Stimulated activated CD4-positive, alpha-beta T cell treated with anti-CD3 and anti-CD28 coated beads, TNF-alpha, amount 100 ng/mL, for 24 hours (primary cell): ENCODE measurements around the gene CCN5.
"Not testable (repeated sequence)": the region's sequence is repeated elsewhere in the genome, so short reads cannot be mapped to it uniquely, and the experiment has no call there.

Experiments used
- DNase-seq, 3 experiments: peaks; one replicate each; pipeline ENCODE4 v3.0.0-alpha.2; 2020; ENCODE audit warnings: low read depth in 3 of 3

CCN5 gene

DNA sequence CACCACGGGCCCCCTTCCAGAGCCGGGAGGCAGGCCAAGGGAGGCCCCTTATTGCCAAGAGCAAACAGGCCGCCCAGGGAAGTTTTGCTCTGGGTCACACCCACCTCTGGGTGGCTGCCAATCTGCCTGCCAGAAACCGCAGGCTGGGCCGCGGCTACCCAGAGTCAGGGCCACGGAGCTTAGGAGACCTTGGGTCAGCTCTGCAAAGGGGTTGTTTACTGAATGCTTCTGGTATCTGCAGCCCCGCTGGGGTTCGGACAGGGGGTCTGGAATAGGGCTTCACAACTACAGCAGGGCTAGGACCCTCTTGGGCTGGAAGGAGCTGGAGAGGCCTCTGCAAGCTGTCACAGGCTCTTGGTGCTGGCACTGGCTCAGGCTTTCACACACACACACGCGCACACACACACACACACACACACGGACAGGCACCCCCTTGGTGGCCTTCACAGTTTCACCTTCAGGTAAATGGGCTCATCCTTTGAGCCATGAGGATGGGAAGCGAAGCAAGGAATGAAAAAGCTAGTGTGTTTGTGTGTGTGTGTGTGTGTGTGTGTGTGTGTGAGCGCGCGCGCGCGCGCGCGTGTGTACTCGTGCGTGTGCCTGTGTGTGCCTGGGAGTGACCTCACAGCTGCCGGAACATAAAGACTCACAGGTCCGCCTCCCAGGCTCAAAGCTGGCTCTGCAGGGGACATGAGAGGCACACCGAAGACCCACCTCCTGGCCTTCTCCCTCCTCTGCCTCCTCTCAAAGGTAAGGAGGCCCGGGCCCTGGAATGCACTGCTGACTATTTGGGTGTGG, at the start of gene CCN5:
Gene CCN5 (plus strand): TSS at position 669 of the 798 bp plus-strand sequence. CDS start 22 bp downstream, at position 691.
- DNase-seq = no peak

DNA sequence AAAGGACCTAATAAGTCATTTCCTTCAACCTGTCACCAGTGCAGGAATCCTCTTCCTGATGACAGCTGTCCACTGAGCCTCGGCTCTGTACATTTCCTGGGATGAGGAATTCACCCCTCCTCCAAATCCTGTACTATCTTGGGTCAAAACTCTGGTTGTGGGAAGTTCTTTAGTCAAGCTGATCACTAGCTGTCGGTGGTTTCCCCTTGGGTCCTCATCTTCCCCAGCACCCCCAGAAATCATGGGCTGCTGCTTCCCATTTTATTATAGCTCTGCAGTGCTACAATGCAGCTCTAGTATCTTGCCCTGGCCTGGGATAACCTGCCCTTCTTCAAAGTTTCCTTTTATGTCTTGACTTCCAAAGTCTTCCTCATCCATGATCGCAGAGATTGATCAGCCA, 49.1 kb upstream of the CCN5 start:
- no peak for DNase-seq

DNA sequence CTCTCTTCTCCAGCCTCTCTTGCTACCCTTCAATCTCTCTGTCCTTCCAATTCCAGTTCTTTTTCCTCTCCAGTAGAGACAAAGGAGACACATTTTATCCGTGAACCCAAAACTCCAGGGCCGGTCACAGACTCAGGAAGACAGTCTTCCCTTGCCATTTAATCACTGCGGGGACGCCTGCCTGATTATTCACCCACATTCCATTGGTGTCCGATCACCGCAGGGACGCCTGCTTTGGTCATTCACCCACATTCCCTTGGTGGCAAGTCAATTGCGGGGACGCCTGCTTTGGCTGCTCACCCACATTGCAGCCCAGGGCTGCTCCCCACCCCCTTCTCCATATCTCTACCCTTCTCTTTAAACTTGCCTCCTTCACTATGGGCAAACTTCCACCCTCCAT, 44.3 kb upstream of the CCN5 start:
- DNase-seq = not testable (repeated sequence)

DNA sequence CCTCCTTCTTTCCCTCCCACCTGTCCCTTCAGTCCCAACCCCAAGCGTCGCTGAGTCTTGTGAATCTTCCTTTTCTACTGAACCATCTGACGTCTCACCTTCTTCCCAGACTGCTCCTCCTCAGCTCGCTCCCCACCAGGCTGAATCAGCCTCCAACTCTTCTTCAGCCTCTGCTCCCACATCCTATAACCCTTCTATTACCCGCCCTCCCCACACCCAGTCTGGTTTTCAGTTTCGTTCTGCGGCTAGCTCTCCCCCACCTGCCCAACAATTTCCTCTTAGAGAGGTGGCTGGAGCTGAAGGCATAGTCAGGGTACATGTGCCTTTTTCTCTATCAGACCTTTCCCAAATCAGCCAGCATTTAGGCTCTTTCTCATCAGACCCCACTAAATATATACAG, 43.6 kb upstream of the CCN5 start:
- peak; percentile 27 to 66 (median 51) for DNase-seq

GRCh38 chr20:44672318-44672902, 42.8 kb upstream of the CCN5 start:
- not testable (repeated sequence) for DNase-seq

- no peak for DNase-seq
These were observed 36.9 kb upstream of the CCN5 start for GRCh38 chr20:44678242-44678641.

DNA sequence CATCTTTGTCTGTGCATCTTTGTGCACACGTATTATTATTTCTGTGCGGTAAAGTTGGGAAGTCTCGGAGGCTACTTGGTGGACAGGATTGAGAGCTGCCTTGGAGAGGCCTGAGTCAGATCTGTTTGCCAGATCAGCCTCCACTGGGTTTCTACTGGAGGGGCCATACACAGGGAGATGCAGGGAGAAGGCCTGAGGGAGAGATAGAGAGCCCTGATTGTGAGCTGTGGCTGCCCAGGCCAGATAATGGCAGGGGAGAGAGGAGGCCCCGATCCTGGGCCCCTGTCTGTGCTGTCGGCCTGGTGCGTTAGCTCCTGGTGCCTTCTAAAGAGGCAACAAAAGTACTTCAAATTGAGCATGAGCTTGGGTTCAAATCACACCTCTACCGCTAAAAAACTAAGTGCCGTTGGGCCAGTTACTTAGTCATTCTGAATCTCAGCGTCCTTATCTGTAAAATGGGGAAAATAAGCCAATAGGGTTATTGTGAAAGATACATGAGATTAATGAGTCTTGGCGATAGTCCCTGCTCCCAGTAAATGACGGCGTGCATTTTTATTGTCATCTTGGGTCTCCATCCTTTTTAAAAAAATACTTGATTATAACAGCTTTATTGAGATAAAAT, 36.1 kb upstream of the CCN5 start:
- no peak for DNase-seq

DNA sequence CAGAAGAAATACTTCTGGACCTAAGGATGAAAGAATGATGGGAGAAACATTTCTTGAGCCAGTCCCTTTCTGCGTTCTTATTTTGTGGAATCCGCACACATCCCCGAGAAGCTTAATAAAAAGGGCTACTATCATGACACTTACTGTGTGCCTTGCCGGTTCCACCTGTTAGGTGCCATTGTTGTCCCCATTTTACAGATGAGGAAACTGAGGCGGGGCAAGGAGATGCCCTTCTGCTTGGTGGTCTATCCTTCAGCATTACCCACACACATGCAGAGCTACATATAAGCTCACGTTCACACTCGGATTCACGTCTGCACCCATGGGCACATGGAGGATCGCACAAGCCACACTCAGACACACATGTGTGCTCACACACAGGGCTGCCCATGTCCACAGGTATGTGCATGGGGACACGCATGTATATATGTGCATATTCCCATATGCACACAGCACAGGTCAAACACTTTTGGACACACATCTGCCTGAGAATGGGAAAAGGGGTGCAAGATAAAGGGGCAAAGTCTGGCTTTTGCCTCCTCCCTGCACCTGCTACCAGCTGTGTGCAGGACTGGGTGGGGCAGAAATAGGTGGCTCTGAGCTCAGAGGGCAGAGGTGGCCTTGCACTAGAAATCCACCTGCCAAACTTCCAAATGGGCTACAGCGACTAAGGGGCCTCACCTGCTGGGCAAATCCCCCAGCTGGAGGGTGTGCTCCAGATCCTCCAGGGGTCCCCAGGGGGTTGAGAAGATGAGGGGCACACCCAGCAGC, 33.2 kb upstream of the CCN5 start:
- DNase-seq = no peak

DNA sequence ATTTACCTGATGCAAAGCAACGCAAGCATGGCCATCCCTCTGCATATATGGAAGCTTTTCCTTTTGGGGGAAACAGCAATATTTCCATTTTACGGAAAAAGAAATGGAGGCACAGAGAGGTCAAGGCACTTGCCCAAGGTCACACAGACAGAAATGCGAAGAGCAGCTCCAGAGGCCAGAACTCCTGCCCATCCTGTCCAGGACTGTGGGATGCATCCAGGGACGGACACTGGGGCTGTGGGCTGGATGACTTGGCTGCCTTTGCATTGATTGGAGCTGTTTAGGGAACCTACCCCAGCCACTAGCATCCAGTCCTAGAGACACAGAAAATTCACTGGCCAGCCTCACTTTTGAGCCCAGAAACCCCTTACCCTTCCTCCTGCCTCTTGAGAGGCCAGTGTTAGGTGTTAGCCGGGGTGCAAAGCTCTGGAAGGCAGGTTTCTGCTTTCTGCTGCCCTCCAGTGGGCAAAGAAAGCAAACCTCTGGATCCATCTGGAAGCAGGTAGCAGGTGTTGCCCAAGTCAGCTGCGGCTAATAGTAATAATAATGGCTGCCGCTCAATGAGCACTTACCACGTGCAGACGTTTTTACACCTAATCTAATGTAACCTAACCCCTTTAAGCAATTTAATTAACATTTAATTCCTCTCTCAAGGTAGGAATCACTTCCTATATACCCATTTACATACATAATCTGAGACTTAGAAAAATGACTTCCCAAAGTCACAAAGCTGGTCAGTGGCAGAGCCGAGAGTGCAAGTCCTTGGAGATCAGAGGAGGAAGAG, 31.7 kb upstream of the CCN5 start:
- DNase-seq = peak in 2 of 3 experiments; percentile 25 to 65

- DNase-seq = no peak
These were observed 30.9 kb upstream of the CCN5 start for GRCh38 chr20:44684047-44684967.

DNA sequence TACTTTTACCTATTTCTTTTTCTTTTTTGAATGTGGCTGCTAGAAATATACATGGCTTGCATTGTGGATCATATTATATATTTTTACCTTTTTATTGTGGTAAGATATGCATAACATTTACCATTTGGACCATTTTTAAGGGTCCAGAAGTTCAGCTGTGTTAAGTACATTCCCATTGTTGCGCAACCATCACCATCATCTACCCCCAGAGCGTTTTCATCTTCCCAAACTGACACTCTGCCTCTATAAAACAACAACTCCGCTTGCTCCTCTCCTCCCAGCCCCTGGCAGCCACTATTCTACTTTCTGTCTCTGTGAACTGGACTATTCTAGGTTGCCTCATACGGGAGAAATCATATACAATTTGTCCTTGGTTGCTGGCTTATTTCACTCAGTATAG, 28.2 kb upstream of the CCN5 start:
- no peak for DNase-seq

DNA sequence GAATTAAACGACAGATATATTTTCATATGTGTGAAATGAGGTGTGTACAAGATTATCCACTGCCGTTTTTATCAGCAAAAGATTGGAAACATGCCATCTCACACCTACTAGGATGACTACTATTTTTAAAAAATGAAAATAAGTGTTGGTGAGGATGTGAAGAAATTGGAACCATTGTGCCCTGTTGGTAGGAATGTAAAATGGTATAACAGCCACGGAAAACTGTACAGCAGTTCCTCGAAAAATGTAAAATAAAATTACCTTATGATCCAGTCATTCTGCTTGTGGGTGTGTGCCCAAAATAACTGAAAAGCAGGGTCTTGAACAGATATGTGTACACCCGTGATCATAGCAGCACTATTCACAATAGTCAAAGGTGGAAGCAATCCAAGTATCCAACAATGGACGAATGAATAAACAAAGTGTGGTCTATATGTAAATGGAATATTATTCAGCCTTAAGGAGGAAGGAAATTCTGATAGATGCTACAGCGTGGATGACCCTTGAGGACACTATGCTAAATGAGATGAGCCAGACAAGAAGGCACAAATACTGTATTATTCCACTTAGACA, 27.0 kb upstream of the CCN5 start:
- no peak for DNase-seq

GRCh38 chr20:44689809-44690208, 25.4 kb upstream of the CCN5 start:
- DNase-seq = no peak

- DNase-seq = no peak
These were observed 24.3 kb upstream of the CCN5 start for GRCh38 chr20:44690781-44691423.

GRCh38 chr20:44691424-44692423, 23.4 kb upstream of the CCN5 start:
- DNase-seq = no peak

GRCh38 chr20:44692932-44693480, 22.2 kb upstream of the CCN5 start:
- no peak for DNase-seq

DNA sequence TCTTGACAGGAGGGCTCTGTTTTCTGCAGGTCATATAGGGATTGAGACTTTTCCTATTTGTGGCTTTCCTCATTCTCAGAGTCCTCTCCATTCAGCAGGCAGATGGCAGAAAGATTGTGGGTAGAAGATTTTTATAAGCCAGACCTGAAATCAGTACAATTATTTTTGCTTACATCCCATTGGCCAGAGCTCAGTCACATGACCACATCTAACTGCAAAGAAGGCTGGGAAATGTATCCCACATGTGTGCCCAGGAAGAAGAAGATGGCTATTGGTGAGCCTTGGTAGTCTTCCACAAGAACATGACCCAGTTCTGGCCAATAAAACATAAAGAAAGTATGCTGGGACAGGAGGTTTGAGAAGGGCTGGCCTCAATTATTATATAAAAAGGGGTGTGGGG, 21.5 kb upstream of the CCN5 start:
- no peak for DNase-seq

DNA sequence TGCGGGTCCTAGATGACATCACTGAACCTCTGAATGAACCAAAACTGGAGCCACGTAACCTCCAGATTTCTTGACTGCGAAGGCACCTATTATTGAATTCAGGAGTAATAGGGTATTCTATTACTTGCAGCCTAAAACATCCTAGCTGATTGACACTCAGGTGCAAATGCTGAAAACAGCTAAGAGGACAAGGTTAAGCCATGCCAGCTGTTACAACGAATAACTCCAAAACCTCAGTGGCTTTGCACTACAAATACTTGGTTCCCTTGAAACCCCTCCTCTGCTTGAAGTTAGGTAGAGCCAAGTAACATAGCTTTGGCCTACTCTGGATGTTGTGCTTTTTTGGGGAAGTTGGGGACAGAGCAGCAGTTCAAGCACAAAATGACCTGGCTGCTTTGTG, 21.0 kb upstream of the CCN5 start:
- no peak for DNase-seq
